Measurements from ENCODE around the gene UBAP2L. TPM values are rescaled to one million over a fixed set of nuclear protein-coding genes. Genes with fewer than 3 reads are reported as not detected.
"Not testable (repeated sequence)": the region's sequence is repeated elsewhere in the genome, so short reads cannot be mapped to it uniquely, and the experiment has no call there.

UBAP2L gene
- total RNA-seq, 1 donor from 2014 or later: 127 TPM

DNA sequence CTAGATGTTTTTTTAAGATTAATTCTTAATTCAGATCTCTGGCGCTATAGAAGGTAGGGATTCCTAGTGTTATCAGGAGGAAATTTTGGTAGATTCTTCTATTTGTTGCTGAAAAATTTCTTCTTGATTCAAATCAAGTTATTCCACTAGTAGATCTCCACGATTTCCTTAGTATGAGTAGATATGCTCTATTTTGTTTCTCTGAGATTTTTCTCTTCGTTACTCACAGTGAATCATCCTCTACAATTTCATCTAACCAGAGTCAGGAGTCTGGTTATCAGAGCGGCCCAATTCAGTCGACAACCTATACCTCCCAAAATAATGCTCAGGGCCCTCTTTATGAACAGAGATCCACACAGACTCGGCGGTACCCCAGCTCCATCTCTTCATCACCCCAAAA is 32.9 kb downstream of the UBAP2L start:
- no peak for DNase-seq (ENCODE audit: low read depth)

GRCh38 chr1:154256686-154257085 is 35.9 kb downstream of the UBAP2L start:
- DNase-seq (ENCODE audit: low read depth): no peak

DNA sequence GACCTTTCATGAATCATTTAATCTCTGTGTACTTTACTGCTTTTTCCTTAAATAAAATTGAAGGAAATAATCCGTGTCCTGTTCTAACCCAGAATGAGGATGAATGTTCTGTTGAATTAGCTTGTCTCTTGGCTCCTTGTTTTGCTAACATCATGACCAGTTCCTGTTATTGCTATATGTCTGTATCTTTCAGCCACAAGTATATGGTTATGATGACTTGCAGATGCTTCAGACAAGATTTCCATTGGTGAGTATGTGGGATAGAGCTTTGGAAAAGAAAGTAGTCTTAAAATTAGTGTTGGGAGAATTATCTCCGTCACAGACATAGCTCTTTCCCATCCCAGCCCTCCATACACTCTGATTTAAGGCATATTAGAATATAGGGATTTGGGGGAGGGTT is 38.0 kb downstream of the UBAP2L start:
- DNase-seq (ENCODE audit: low read depth): no peak

- DNase-seq (ENCODE audit: low read depth): no peak
Observed at GRCh38 chr1:154260127-154260526, 39.4 kb downstream of the UBAP2L start.

DNA sequence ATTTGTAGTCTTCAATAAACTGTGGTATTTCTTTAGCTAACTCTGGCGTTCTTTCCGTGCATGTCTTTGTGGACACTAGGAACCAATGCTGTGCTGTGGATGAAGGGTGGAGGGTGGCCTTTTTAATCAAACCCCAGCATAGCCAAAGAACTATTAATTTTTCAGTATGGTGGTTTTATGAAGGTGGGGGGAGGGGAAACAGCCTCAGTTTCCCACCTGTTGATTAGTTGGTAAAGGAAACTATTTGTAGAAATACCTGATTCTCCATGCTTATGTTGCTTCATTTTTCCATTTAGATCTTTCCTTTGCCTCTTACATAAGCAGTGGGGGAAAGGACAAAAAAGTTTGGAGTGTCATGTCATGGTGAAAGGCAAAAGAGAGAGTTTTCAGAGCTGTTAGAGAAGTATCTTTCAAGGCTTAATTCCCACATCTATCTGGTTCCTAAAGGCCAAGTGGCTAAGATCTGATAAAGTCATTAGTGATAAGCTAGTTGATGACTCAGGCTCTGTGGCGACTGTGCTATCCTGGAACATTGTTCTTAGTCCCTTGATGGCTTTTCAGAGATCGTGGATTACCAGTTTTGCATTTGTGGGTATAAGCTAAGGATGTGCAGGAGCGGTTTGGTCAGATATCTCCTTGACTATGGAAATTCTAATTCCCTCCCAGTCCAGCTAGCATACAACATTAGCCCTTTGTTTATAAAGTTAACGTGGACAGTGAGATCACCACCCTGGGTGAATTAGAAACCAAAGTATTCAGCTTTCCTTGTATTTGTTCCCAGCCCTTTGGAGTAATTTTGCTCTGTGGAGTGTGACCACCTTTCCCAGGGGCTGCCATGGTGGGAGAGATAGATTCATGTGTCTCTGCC is 42.9 kb downstream of the UBAP2L start:
- no peak for DNase-seq (ENCODE audit: low read depth)

DNA sequence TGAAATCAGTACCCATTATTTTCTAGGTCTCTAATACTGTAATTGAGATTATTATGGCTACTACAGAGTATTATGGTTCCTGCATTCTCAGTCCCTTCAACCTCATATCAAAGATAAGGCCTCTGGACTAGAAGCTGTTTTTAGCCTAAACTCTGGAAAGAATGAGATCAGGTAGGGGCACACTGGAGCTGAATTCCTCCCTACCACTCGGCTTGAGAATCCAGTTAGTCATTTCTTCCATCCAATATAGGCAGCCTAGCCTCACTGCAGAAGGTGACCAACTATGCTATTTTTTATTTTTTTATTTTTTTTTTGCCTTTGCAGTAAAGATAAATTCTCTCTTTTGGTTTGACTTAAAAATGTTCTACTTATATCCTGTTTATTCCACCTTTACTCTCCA is 43.7 kb downstream of the UBAP2L start:
- DNase-seq (ENCODE audit: low read depth): no peak

DNA sequence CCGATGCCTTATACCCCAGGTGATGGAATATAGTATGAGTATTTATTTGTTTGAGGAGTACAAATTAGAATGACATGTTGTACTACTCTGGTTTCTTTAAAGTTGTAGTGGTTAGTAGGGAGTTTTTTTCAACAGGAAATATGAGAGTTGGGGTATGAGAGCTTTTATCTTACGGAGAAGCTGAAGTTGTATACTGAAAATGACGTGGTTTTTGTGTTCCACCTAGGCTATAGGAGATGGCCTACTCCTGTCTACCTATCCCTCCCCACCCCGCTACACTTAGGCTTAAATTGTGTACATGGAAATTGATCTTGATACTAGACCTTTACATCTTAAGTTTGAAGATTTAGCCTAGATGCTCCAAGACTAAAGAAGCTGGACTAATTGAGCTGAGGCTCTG is 44.8 kb downstream of the UBAP2L start:
- no peak for DNase-seq (ENCODE audit: low read depth)

DNA sequence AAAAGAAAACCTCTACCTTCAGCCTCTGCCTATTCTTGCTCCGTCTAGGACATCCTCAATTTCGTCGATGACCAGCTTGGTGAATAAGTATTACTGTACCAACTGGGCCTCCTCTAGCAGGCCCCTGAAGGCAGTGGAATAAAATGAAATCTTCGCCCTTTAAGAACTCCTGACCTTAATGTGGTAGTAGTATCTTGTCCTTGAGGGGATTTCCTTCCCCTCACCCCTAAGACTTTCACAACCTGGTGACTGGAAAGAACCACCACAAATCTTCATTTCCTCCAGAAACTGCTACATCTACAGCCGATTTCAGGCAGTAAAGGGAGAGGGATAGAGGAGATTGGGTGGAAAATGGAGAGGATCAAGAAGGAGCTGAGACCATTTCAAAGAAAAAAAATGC is 50.1 kb downstream of the UBAP2L start:
- DNase-seq (ENCODE audit: low read depth): no peak

DNA sequence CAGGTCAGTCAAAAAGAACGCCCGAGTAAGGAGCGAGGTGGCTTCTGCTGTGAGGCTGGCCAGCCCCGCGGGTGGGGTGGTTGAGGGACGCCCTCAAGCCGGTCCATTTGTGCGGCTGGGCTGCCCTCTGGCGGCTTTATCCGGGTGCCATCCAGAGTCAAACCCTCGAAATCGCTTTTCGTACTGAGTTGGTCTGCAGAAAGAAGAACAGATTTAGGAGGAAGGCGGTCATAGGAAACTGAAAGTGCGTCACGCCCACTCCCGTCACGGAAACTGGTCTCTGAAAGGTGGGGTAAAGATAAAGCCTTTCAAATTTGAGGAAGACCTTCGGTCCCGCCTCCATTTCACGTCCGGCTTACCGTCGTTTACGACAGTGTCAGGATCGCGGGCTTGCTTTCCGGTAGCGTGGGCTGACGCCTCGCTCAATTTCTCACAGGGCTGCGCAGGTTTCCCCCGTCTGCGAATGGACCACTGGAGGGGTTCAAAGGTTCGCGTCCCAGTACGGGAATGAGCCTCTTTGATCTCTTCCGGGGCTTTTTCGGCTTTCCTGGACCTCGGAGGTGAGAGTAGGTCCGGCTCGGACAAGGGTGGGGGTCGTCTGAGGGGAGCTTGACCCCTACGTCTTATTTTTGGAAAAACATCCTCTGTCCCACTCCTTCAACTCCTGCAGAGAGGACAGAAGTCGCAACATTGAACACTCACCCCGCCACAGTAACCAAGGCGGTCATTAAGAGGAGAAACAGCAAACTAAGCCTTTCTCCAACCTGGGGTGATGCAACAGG is 51.7 kb downstream of the UBAP2L start, which contains the start of gene HAX1:
Gene HAX1, plus strand, starts transcription at position 413 of the 782 bp plus-strand sequence. Its CDS starts 95 bp downstream, at position 508.
- DNase-seq (ENCODE audit: low read depth): peak; percentile 93

DNA sequence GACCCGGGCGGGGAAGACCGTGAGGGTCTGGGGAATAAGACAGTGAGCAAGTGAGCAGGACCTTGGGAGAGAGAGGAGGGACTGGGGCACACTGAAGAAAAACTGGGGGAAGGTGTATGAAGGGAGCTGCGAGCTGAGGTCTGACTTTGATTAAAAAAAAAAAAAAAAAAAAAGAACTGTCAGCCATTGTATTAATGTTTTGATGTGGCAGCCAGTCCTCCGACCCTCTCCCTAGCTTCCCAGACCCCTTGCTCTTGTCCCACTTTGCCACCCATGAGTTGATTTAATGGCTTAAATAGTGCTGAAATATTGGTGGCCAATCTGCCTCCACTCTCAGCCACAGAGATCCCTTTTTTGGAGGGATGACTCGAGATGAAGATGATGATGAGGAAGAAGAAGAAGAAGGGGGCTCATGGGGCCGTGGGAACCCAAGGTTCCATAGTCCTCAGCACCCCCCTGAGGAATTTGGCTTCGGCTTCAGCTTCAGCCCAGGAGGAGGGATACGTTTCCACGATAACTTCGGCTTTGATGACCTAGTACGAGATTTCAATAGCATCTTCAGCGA is 52.3 kb downstream of the UBAP2L start:
- no peak for DNase-seq (ENCODE audit: low read depth)

DNA sequence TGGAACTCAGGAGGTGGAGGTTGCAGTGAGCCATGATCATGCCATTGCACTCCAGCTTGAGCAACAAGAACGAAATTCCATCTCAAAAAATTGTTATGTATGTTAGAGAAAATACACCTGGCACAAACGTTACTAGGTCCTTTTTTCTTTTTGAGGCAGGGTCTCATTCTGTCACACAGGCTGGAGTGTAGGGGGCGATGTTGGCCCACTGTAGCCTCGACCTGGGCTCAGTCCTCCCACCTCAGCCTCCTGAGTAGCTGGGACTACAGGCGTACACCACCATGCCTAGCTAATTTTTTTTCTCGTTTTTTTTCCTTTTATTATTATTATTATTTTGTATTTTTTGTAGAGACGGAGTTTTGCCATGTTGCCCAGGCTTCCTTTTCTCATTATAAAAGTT is 56.0 kb downstream of the UBAP2L start:
- no peak for DNase-seq (ENCODE audit: low read depth)

DNA sequence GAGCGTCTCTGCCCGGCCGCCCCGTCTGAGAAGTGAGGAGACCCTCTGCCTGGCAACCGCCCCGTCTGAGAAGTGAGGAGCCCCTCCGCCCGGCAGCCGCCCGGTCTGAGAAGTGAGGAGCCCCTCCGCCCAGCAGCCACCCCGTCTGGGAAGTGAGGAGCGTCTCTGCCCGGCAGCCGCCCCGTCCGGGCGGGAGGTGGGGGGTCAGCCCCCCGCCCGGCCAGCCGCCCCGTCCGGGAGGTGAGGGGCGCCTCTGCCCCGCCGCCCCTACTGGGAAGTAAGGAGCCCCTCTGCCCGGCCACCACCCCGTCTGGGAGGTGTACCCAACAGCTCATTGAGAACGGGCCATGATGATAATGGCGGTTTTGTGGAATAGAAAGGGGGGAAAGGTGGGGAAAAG is 66.8 kb downstream of the UBAP2L start:
- not testable (repeated sequence) for DNase-seq (ENCODE audit: low read depth)

DNA sequence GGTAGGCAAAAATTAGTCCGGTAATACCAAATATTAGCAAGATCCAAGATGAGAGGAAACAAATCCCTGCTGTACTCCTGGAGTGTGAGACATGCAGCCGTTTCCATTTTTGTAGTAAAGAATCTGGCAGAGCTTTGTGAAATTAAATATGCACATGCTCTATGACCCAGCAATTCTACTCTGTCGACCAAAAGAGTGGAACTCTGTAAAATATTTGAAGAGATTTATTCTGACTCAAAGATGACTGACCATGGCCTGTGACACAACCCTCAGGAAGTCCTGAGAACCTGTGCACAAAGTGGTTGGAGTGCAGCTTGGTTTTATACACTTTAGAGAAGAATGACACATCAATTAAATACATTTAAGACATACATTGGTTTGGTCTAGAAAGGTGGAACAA is 67.9 kb downstream of the UBAP2L start:
- no peak for DNase-seq (ENCODE audit: low read depth)

DNA sequence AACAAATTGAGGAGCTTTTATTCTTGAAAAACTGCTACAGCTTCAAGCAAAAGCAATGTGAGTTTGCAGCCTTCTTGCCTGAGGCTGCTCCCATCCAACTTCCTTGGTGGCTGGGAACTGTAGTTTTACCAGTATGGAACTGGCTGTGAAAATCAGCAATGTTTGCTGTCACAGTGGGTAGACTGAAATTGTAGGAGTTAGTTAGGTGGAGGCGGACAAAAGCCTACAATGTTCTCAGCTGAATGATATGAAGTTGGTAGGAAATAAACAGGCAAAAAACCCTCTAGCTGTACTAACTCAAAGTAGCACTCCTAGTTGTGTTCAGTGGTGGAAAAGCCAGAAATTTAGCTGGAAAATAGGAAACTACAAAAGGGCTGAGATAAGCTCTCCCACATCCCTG is 70.2 kb downstream of the UBAP2L start:
- no peak for DNase-seq (ENCODE audit: low read depth)

- DNase-seq (ENCODE audit: low read depth): no peak
Observed at GRCh38 chr1:154295408-154296235, 74.9 kb downstream of the UBAP2L start.

GRCh38 chr1:154301582-154301981 is 80.8 kb downstream of the UBAP2L start:
- no peak for DNase-seq (ENCODE audit: low read depth)

DNA sequence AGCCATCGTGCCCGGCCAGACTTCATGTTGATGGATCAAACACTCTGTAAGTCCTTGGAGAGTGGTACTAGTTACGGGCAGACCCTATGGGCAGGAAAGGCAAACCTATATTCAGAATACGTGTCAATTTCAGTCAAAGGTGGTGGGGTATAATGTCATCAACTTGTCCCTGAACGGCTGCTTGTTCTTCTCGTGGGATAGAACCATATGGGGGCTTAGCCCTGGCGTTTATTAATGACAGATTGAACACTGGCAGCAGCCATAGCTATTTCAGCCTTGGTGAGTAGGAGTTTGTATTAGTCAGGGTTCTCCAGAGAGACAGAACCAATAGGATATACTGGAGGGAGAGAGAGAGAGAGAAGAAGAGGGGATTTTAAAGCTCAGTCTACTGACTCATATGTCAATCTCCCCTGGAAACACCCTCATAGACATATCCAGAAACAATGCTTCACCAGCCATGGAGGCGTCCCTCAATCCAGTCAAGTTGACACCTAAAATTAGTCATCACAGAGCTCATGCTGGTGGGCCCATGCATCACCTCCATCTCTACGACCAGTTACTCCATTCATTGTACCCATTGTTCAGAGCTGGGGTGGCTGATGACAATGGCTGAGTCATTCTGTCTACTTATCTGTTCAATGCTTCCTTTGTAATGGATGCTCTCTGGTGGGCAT is 84.0 kb downstream of the UBAP2L start:
- DNase-seq (ENCODE audit: low read depth): peak; percentile 16

GRCh38 chr1:154306151-154306550 is 85.4 kb downstream of the UBAP2L start:
- DNase-seq (ENCODE audit: low read depth): no peak

GRCh38 chr1:154307670-154308270 is 87.0 kb downstream of the UBAP2L start:
- DNase-seq (ENCODE audit: low read depth): not testable (repeated sequence)

- DNase-seq (ENCODE audit: low read depth): not testable (repeated sequence)
Observed at GRCh38 chr1:154309136-154309535, 88.4 kb downstream of the UBAP2L start.

Data from renal cortical epithelial cell (primary cell).